ENCODE data around the gene MROH8.

MROH8 gene

DNA sequence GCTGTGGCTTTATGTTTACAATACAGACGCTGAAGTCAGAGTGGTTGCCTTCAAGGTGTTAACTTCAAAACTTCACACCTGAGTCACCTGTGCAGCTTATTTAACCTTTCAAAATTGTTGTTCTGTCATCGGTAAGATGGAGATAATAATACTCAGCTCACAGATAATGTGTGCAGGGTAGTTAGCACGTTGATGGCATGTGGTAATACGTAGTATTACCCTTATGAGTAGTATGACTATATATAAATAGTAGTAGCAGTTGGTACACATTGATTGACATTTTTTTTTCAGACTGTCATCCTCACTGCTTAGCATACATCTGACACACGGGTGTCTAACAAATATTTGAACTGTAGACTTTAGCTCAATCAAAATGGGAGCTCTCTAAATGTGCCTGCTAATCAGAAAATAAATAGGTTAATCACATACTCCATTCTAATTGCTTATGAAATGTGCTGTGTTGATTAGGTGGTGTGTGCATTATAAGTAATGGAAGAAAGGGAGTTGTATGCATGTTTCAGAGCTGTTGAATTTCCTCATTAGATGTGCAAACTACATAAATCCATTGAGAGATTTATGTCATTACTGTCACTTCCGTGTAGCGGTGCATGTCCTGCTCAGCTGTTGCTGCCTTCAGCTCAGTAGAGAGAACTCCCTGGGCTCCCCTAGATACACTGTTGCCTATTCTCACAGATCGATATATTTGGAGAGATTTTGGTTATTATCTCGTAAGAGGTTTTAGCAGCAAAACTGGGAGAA is 11.2 kb upstream of the MROH8 start:
- no peaks in the 10 kb centered on the region for H3K27me3 Mint-ChIP-seq (ENCODE audit: low read depth)
- no peaks in the 10 kb centered on the region for H3K9me3 Mint-ChIP-seq
- peaks cover 58% of the 10 kb centered on the region for H3K36me3 Mint-ChIP-seq (ENCODE audit: low read depth)
- H3K27ac Mint-ChIP-seq, result no peak overlapping the region
- H3K4me1 Mint-ChIP-seq (ENCODE audit: low read depth), result peaks cover 49% of the 10 kb centered on the region
- no peak for DNase-seq (ENCODE audit: low spot score)
- H3K4me3 Mint-ChIP-seq, result no peak overlapping the region

DNA sequence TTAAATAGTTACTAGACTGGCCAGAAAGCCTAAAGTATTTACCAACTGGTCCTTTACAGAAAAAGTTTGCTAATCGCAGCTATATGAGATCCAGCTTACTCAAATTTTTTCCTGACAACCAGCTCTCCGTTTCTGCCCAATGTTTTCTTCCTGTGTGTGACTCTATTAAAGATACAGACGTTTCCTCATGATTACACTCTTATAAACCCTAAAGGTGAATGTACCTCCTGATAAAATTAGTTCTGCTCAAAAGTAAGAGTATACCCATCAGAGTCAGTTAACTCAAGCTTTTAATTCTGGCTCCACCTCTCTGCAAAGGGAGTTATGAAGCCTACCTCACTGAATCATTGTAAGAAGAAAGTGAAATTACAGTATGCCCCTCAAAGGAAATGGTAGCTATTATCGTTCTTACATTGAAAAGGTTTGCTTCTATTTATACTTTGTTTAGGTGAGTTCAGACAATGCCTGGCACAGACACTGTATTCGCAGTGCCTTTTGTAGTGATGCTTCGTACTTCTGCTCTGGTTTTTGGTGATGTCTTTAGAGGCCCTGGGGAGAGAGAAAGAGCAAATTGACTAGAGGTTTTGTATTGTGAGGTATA is 10.2 kb upstream of the MROH8 start:
- H3K27me3 Mint-ChIP-seq (ENCODE audit: low read depth), result no peaks in the 10 kb centered on the region
- peaks cover 58% of the 10 kb centered on the region for H3K36me3 Mint-ChIP-seq (ENCODE audit: low read depth)
- H3K4me1 Mint-ChIP-seq (ENCODE audit: low read depth), result peaks cover 42% of the 10 kb centered on the region
- H3K27ac Mint-ChIP-seq, result peak overlapping the region; percentile 50
- no peak for DNase-seq (ENCODE audit: low spot score)
- H3K4me3 Mint-ChIP-seq, result peak overlapping the region; percentile 56
- no peaks in the 10 kb centered on the region for H3K9me3 Mint-ChIP-seq

DNA sequence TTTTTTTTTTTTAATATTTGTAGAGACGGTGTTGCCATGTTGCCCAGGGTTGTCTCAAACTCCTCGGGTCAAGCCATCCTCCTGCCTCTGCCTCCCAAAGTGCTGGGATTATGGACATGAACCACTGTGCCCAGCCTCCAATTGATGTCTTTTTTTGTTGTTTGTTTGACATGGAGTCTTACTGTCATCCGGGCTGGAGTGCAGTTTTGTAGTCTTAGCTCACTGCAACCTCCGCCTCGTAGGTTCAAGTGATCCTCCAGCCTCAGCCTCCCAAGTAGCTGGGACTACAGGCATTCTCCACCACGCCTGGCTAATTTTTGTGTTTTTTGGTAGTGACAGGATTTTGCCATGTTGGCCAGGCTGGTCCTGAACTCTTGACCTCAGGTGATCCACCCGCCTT is 9.4 kb upstream of the MROH8 start:
- peaks cover 61% of the 10 kb centered on the region for H3K36me3 Mint-ChIP-seq (ENCODE audit: low read depth)
- H3K27me3 Mint-ChIP-seq (ENCODE audit: low read depth), result no peaks in the 10 kb centered on the region
- peaks cover 41% of the 10 kb centered on the region for H3K4me1 Mint-ChIP-seq (ENCODE audit: low read depth)
- H3K4me3 Mint-ChIP-seq, result no peak overlapping the region
- no peak for DNase-seq (ENCODE audit: low spot score)
- H3K9me3 Mint-ChIP-seq, result no peaks in the 10 kb centered on the region
- H3K27ac Mint-ChIP-seq, result no peak overlapping the region

DNA sequence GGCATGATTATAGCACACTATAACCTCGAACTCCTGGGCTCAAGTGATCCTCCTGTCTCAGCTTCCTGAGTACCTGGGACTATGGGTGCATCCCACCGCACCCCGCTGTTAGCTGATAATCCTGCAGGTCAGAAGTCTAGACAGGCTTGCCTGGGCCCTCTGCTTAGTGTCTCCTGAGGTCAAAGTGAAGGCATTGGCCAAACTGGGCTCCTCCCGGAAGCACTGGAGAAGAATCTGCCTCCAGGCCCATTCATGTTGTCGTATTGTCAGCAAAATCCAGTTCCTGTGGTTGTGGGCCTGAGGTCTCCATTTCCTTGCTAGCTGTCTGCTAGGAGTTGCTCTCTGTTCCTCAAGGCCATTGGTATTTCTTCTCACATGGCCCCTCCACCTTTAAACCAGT is 6.3 kb upstream of the MROH8 start:
- H3K27me3 Mint-ChIP-seq (ENCODE audit: low read depth), result no peaks in the 10 kb centered on the region
- H3K9me3 Mint-ChIP-seq, result no peaks in the 10 kb centered on the region
- peaks cover 34% of the 10 kb centered on the region for H3K4me1 Mint-ChIP-seq (ENCODE audit: low read depth)
- H3K4me3 Mint-ChIP-seq, result no peak overlapping the region
- no peak overlapping the region for H3K27ac Mint-ChIP-seq
- no peak for DNase-seq (ENCODE audit: low spot score)
- peaks cover 57% of the 10 kb centered on the region for H3K36me3 Mint-ChIP-seq (ENCODE audit: low read depth)

DNA sequence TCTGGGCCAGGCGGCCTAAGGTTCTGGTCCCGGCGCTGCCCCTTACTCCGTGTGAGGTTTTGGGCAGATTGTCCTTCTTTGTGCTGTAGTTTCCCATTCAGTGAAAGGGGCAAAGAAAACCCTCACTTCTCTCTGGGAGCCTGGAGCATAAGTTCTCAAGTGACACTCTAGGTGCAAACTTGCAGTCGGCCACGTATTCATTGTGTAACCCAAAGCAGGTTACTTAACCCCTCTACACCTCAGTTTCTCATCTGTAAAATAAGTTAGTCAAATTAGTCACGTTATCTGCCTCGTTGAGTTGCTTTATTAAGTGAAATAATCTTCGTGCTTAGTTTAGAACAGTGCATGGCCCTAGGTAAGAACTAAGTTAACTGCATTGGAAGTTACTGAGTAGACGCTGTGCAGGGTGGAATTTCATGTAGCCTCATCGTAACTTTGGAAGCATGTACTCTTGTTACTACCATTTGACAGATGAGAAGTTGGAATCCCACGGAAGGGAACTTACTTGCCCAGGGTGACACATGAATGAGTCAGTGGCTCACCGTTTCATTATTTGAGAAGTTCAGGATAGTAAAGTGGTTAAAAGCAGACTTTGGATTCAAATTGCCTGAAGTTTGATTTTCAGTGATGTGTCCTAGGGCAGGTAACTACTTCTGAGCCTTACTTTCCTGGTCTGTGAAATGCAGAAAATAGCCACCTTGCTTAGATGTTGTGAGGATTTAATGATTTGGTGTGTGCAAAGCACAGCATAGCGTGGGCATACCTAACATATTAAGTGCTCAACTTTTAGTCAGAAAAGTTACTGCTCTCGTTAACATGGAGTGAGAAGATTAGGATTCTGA is 556 bp upstream of the MROH8 start:
- Mint-ChIP-seq H3K4me3 (peak overlapping the region; percentile 85), H3K27me3 (ENCODE audit: low read depth) (no peaks in the 10 kb centered on the region), H3K9me3 (no peaks in the 10 kb centered on the region), H3K4me1 (ENCODE audit: low read depth) (peaks cover 24% of the 10 kb centered on the region), H3K27ac (peak overlapping the region; percentile 99), H3K36me3 (ENCODE audit: low read depth) (peaks cover 25% of the 10 kb centered on the region)
- DNase-seq (ENCODE audit: low spot score), result no peak

DNA sequence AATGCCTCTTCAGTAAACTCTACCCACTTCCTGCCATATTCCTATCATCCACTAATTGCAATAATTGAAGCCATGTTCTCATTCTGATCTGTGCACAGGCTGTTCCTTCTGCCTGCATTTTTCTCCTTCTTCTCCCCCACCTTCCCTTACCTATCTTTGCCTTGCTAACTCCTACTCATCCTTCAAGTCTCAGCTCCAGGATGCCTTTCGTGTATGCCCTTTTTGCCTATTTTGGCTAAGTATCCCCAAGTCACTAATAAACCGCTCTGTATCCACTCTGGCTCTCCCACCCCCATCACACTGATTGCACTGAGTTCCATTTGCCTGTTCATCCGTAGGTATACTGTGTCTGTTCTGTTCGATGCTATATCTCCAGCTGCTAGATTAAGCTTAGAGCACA is 6.5 kb downstream of the MROH8 start:
- Mint-ChIP-seq H3K4me3 (no peak overlapping the region), H3K4me1 (ENCODE audit: low read depth) (peaks cover 2% of the 10 kb centered on the region), H3K27me3 (ENCODE audit: low read depth) (peaks cover 11% of the 10 kb centered on the region), H3K27ac (no peak overlapping the region), H3K9me3 (no peaks in the 10 kb centered on the region), H3K36me3 (ENCODE audit: low read depth) (no peaks in the 10 kb centered on the region)
- no peak for DNase-seq (ENCODE audit: low spot score)

DNA sequence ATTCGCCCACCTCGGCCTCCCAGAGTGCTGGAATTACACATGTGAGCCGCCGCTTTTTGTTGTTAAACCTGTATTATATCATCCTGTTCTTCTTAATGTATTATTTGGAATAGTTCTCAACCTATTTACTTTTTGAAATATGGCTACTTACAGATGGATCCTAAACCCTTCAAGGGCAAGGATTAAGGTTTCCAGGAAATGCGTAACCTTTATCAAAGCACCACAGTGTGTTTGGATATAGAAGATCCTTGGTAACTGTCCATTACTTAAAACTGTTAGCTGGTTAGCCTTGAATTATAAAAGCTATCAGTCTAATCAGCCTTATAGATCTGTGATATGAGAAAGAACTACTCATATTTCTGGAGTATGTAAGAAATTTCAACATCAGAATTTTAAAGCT is 12.5 kb downstream of the MROH8 start:
- Mint-ChIP-seq H3K9me3 (no peaks in the 10 kb centered on the region), H3K36me3 (ENCODE audit: low read depth) (no peaks in the 10 kb centered on the region), H3K27me3 (ENCODE audit: low read depth) (peaks cover 11% of the 10 kb centered on the region), H3K4me3 (no peak overlapping the region), H3K27ac (no peak overlapping the region), H3K4me1 (ENCODE audit: low read depth) (no peaks in the 10 kb centered on the region)
- no peak for DNase-seq (ENCODE audit: low spot score)

DNA sequence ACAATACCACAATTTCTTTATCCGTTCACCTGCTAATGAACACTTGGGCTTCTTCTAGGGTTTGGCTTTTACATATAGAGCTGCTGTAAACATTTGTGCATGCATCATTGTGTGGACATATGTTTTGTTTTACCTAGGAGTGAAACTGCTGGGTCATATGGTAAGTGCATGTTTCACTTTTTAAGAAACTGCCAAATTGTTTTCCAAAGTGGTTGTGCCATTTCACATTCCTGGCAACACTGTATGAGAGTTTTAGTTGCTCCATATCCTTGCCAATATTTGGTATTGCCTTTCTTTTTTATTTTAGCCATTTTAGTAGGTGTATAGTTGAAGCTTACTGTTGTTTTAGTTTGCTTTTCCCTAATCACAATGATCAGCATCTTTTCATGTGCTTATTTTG is 14.3 kb downstream of the MROH8 start:
- Mint-ChIP-seq H3K36me3 (ENCODE audit: low read depth) (no peaks in the 10 kb centered on the region), H3K27ac (no peak overlapping the region), H3K4me3 (no peak overlapping the region), H3K27me3 (ENCODE audit: low read depth) (peaks cover 14% of the 10 kb centered on the region), H3K9me3 (no peaks in the 10 kb centered on the region), H3K4me1 (ENCODE audit: low read depth) (no peaks in the 10 kb centered on the region)
- no peak for DNase-seq (ENCODE audit: low spot score)

DNA sequence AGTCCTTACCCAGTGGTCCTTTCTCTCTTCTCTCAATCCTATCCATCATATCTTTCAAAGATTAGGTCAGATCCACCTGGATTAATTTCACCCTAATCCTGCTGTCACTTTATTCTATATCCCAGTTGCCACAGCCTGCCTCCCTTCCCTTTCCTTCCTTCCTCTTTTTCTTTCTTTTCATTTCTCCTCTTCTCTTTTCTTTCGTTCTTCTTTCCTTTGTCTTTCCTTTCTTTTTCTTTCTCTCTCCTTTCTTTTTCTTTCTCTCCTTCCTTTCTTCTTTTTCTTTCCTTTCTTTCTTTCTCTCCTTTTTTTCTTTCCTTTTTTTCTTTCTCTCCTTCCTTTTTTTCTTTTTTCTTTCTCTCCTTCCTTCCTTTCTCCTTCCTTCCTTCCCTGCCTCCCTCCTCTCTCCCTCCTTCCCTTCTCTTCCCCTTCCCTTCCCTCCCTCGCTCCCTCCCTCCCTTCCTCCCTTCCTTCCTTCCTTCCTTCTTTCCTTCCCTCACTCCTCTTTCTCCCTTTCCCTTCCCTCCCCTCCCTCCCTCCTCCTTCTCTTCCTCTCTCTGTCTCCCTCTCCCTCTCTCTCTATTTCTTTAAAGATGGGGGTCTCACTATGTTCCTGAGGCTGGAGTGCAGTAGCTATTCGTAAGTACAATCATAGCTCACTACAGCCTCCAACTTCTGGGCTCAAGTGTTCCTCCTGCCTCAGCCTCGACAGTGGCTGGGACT is 15.4 kb downstream of the MROH8 start:
- DNase-seq (ENCODE audit: low spot score), result no peak
- H3K9me3 Mint-ChIP-seq, result no peaks in the 10 kb centered on the region
- no peaks in the 10 kb centered on the region for H3K4me1 Mint-ChIP-seq (ENCODE audit: low read depth)
- peaks cover 14% of the 10 kb centered on the region for H3K27me3 Mint-ChIP-seq (ENCODE audit: low read depth)
- H3K4me3 Mint-ChIP-seq, result no peak overlapping the region
- H3K36me3 Mint-ChIP-seq (ENCODE audit: low read depth), result no peaks in the 10 kb centered on the region
- no peak overlapping the region for H3K27ac Mint-ChIP-seq

DNA sequence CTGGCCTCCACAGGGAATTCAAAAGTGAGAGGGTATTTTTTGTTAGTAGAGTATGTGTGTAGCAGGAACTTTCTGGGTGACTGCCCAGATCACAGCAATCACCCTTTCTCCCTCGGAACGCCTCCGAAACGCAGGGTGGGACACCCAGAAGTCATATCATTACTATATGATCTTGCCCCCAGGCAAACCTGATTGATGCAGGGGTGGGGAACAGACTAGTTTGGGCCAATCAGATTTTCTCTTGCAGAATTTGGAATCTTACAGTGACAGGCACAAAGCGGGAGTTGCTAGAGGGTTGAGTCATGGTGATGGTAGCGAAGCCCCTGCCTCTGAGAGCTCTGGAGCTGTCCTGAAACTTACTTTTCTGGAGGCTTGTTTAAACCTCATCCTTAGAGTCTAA is 16.7 kb downstream of the MROH8 start:
- Mint-ChIP-seq H3K4me1 (ENCODE audit: low read depth) (no peaks in the 10 kb centered on the region), H3K9me3 (no peaks in the 10 kb centered on the region), H3K27me3 (ENCODE audit: low read depth) (peaks cover 14% of the 10 kb centered on the region), H3K27ac (no peak overlapping the region), H3K36me3 (ENCODE audit: low read depth) (no peaks in the 10 kb centered on the region), H3K4me3 (no peak overlapping the region)
- DNase-seq (ENCODE audit: low spot score), result no peak

DNA sequence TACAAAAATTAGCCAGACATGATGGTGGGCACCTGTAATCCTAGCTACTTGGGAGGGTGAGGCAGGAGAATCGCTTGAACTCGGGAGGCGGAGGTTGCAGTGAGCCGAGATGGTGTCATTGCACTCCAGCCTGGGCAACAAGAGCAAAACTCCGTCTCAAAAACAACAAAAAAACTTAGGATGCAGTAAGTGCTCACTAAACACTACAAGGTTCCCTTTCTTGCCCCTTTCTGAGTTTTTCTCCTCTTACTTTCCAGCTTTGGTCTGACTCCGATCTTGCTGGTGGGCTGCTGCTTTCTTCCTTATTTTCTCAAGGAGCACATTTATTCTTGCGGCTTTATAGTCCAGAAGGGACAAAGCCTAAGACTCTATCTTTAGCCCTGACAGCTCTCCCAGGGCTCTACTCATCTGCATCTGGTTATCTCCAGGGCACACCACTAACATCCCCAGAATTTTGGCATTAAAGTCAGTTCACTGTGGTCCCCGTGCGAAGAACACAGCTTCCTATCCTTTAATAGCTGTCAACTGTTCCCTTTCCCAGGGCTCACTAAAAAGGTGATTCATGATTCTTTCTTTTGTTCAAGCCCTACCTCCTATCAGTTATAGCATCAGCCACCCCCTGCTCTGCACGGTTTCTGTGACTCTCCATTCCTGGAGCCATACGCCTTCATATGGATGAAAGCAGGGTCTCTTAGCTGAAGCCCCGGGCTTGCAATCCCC is 17.4 kb downstream of the MROH8 start:
- H3K36me3 Mint-ChIP-seq (ENCODE audit: low read depth), result no peaks in the 10 kb centered on the region
- no peak for DNase-seq (ENCODE audit: low spot score)
- no peak overlapping the region for H3K27ac Mint-ChIP-seq
- no peak overlapping the region for H3K4me3 Mint-ChIP-seq
- H3K4me1 Mint-ChIP-seq (ENCODE audit: low read depth), result no peaks in the 10 kb centered on the region
- H3K9me3 Mint-ChIP-seq, result no peaks in the 10 kb centered on the region
- H3K27me3 Mint-ChIP-seq (ENCODE audit: low read depth), result peaks cover 14% of the 10 kb centered on the region

DNA sequence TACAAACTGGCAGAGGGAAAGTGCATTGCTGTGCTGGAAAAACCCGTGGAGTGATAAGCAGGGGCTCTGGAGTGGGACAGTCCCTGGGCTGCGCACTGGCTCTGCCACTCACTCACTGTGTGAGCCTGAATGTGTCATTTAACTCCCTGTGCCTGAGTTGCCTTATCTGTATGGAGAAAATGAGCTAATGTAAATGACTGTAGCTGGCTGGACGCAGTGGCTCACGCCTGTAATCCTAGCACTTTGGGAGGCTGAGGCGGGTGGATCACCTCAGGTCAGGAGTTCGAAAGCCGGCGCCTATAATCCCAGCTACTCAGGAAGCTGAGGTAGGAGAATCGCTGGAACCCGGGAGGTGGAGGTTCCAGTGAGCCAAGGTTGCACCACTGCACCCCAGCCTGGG is 18.7 kb downstream of the MROH8 start:
- no peaks in the 10 kb centered on the region for H3K9me3 Mint-ChIP-seq
- H3K27me3 Mint-ChIP-seq (ENCODE audit: low read depth), result peaks cover 14% of the 10 kb centered on the region
- no peak overlapping the region for H3K27ac Mint-ChIP-seq
- H3K36me3 Mint-ChIP-seq (ENCODE audit: low read depth), result no peaks in the 10 kb centered on the region
- DNase-seq (ENCODE audit: low spot score), result no peak
- no peaks in the 10 kb centered on the region for H3K4me1 Mint-ChIP-seq (ENCODE audit: low read depth)
- no peak overlapping the region for H3K4me3 Mint-ChIP-seq

DNA sequence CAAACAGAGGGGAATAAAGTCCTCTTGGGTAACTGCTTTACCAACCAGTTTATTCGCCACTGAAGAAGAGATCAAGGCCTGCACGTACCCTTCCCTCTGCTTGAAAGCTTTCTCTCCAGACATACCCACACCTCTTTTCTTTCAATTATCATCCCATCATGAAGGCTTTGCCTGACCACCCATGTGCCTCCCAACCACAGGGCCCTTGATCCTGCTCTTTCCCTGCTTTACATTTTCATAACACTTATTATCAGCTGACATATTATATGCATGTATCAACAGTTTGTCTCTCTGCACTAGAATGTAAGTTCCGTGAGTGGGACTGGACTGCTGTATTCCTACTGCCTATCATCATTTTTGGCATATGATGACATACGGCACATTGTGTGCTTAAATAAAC is 21.1 kb downstream of the MROH8 start:
- no peaks in the 10 kb centered on the region for H3K4me1 Mint-ChIP-seq (ENCODE audit: low read depth)
- no peaks in the 10 kb centered on the region for H3K36me3 Mint-ChIP-seq (ENCODE audit: low read depth)
- H3K27me3 Mint-ChIP-seq (ENCODE audit: low read depth), result peaks cover 17% of the 10 kb centered on the region
- H3K4me3 Mint-ChIP-seq, result no peak overlapping the region
- DNase-seq (ENCODE audit: low spot score), result no peak
- H3K9me3 Mint-ChIP-seq, result no peaks in the 10 kb centered on the region
- H3K27ac Mint-ChIP-seq, result no peak overlapping the region

Data from T-helper 2 cell treated with Interferon-gamma antibody and Interleukin-4, amounts not matched to agents 5 μg/mL and 100 μg/mL, for 36 hours (primary cell).